ENCODE results near the gene VSIG4. TPM values are rescaled to one million over a fixed set of nuclear protein-coding genes. Genes with fewer than 3 reads are reported as not detected.

The VSIG4 gene
- total and polyA plus RNA-seq, 8 donors: 7.9 to 45.4 (median 20.0) TPM

GRCh38 chrX:66009231-66009845 is 30.5 kb downstream of the VSIG4 start:
- Histone ChIP-seq H3K9me3 (no peaks in the 10 kb centered on the region), H3K4me1 (no peaks in the 10 kb centered on the region), H3K27ac (no peak overlapping the region), H3K27me3 (no peaks in the 10 kb centered on the region), H3K4me3 (no peak overlapping the region), H3K36me3 (no peaks in the 10 kb centered on the region)
- DNase-seq: no peak
- intact Hi-C loops (cut with DNase I; ENCODE audit: low total_unique reads): no loop called here
- no peak for TF ChIP-seq POLR2A (IDR thresholded peaks at IDR 0.05)
- TF ChIP-seq EP300 (IDR thresholded peaks at IDR 0.05): no peak
- no peak for TF ChIP-seq POLR2AphosphoS5 (IDR thresholded peaks at IDR 0.05)
- no peak for TF ChIP-seq CTCF (IDR thresholded peaks at IDR 0.05)
- 75 to 88% (median 84%) methylated on average over 3 of the region's 3 CpGs for WGBS, 5 donors

- Histone ChIP-seq H3K27me3 (no peaks in the 10 kb centered on the region), H3K27ac (peak overlapping the region in 1 of 5 donors; percentile 22), H3K9me3 (no peaks in the 10 kb centered on the region), H3K36me3 (no peaks in the 10 kb centered on the region), H3K4me1 (no peaks in the 10 kb centered on the region), H3K4me3 (no peak overlapping the region)
- WGBS, 5 donors: 20 to 78% (median 65%) methylated on average over 3 of the region's 3 CpGs
- intact Hi-C loops (cut with DNase I; ENCODE audit: low total_unique reads): no loop called here
- no peak for DNase-seq
- no peak for TF ChIP-seq POLR2AphosphoS5 (IDR thresholded peaks at IDR 0.05)
- TF ChIP-seq EP300 (IDR thresholded peaks at IDR 0.05): no peak
- no peak for TF ChIP-seq POLR2A (IDR thresholded peaks at IDR 0.05)
- no peak for TF ChIP-seq CTCF (IDR thresholded peaks at IDR 0.05)
These were observed 31.4 kb downstream of the VSIG4 start for GRCh38 chrX:66008328-66008970.

- Histone ChIP-seq H3K27ac (no peak overlapping the region), H3K27me3 (no peaks in the 10 kb centered on the region), H3K4me1 (no peaks in the 10 kb centered on the region), H3K36me3 (no peaks in the 10 kb centered on the region), H3K9me3 (no peaks in the 10 kb centered on the region), H3K4me3 (no peak overlapping the region)
- no peak for DNase-seq
- intact Hi-C loops (cut with DNase I; ENCODE audit: low total_unique reads): no loop called here
- TF ChIP-seq POLR2AphosphoS5 (IDR thresholded peaks at IDR 0.05) (no peak), POLR2A (IDR thresholded peaks at IDR 0.05) (no peak), EP300 (IDR thresholded peaks at IDR 0.05) (no peak), CTCF (IDR thresholded peaks at IDR 0.05) (no peak)
These were observed 32.0 kb downstream of the VSIG4 start for GRCh38 chrX:66007851-66008250.

- no peaks in the 10 kb centered on the region for H3K9me3 ChIP-seq
- H3K27ac ChIP-seq: peak overlapping the region in 1 of 5 donors; percentile 33
- H3K27me3 ChIP-seq: no peaks in the 10 kb centered on the region
- no peak overlapping the region for H3K4me3 ChIP-seq
- H3K36me3 ChIP-seq: no peaks in the 10 kb centered on the region
- H3K4me1 ChIP-seq: no peaks in the 10 kb centered on the region
- no peak for DNase-seq
- intact Hi-C loops (cut with DNase I; ENCODE audit: low total_unique reads): no loop called here
- WGBS, 5 donors: 63 to 74% (median 72%) methylated on average over 4 of the region's 4 CpGs
- TF ChIP-seq POLR2A (IDR thresholded peaks at IDR 0.05) (no peak), CTCF (IDR thresholded peaks at IDR 0.05) (no peak), EP300 (IDR thresholded peaks at IDR 0.05) (no peak), POLR2AphosphoS5 (IDR thresholded peaks at IDR 0.05) (no peak)
These were observed 33.9 kb downstream of the VSIG4 start for GRCh38 chrX:66005830-66006449.

Measured in stomach (tissue), 9 donors.